Hepatocyte (in vitro differentiated cells): Measurements from ENCODE around the gene AEN.

ENCODE experiments used
- CTCF ChIP-seq: fragments of 200-600 bp; sonication (generic); IDR thresholded peaks from 2 replicates; pipeline ENCODE4 v1.5.1; 2016; ENCODE audit warnings: antibody characterized with exemption, mild to moderate bottlenecking; ENCODE audit not compliant: poor library complexity
- EZH2phosphoT487 ChIP-seq: fragments of 200-600 bp; sonication (generic); IDR thresholded peaks from one replicate; pipeline ENCODE4 v1.6.1; 2018; ENCODE audit warnings: antibody characterized with exemption, mild to moderate bottlenecking, low read depth, moderate library complexity; ENCODE audit not compliant: unreplicated experiment, severe bottlenecking

- TF ChIP-seq CTCF (no peak), EZH2phosphoT487 (no peak)
Observed at GRCh38 chr15:88637436-88637835, 16.3 kb downstream of the AEN start.
